ENCODE measurements around the gene FOXB2. TPM values are rescaled to one million over a fixed set of nuclear protein-coding genes. Genes with fewer than 3 reads are reported as not detected.
A peak's percentile ranks its signal among the peaks of the same experiment; 100 is the strongest.

The FOXB2 gene
- total and polyA plus RNA-seq, 2 of the 8 experiments (the other 6 are each of a cell fraction or from before 2014, with no cell fraction given): 0.15 to 0.22 TPM

GRCh38 chr9:77020413-77021290 is 1.2 kb downstream of the FOXB2 start:
- no peak for FAIRE-seq
- TF ChIP-seq MAX (IDR thresholded peaks at IDR 0.05) (peak; percentile 42; the same call in 1 of the 2 replicates), CTBP2 (IDR thresholded peaks at IDR 0.05; ENCODE audit: borderline replicate concordance, insufficient read depth, insufficient read length, low read length) (peak; percentile 60), SUZ12 (IDR thresholded peaks at IDR 0.05; ENCODE audit: low read length) (peak; percentile 99), RNF2 (IDR thresholded peaks at IDR 0.05; ENCODE audit: borderline replicate concordance, low read depth, low read length, missing control alignments, poor library complexity, severe bottlenecking) (peak; percentile 100), EZH2 (IDR thresholded peaks at IDR 0.05; ENCODE audit: low read depth, low read length, severe bottlenecking) (peak; percentile 99), BCL11A (IDR thresholded peaks at IDR 0.05; ENCODE audit: low read depth in 2 of 2, low read length in 2 of 2) (no peak), GTF2F1 (IDR thresholded peaks at IDR 0.05; ENCODE audit: borderline replicate concordance, low read depth, low read length) (no peak), CREB1 (IDR thresholded peaks at IDR 0.05) (0 out of 2 replicates have a peak, but pooled peaks have one; percentile 31)

More at GRCh38 chr9:77020413-77021290, 1.2 kb downstream of the FOXB2 start:
- Histone ChIP-seq H3K9ac (replicated peaks in 1 of 4; ENCODE audit: extremely low read depth in 1 of 4, low read depth in 3 of 4, low read length in 3 of 4) (no peak overlapping the region), H3K4me3 (ENCODE audit: extremely low read depth in 1 of 4, insufficient read depth in 2 of 4, low read depth in 3 of 4, low read length in 4 of 4) (peak overlapping the region; percentile 11 to 48 (median 26); a peak in 7 of 8 replicates), H2BK20ac (ENCODE audit: low read length) (no peak overlapping the region), H3K4ac (replicated peaks; ENCODE audit: insufficient read length, low read depth, low read length) (no peak overlapping the region), H3K4me2 (ENCODE audit: insufficient read depth in 1 of 2, low read depth in 2 of 2, low read length in 2 of 2) (peak overlapping the region; percentile 75 to 94), H4K91ac (replicated peaks; ENCODE audit: insufficient read length, low read length) (peak overlapping the region; percentile 46), H2AK5ac (ENCODE audit: low read depth, low read length) (no peak overlapping the region), H3K36me3 (ENCODE audit: control insufficient read depth in 2 of 4, insufficient read depth in 4 of 4, low read length in 3 of 4) (peaks cover 0 to 9% (median 0%) of the 10 kb centered on the region in 4 experiments; a peak in 1 of 8 replicates), H3K56ac (replicated peaks; ENCODE audit: insufficient read length, low read depth, low read length) (no peak overlapping the region), H4K8ac (ENCODE audit: extremely low read depth, insufficient read depth, low read length) (peak overlapping the region; percentile 38; the same call in 1 of the 2 replicates), H3K27ac (ENCODE audit: low read depth, low read length) (no peak overlapping the region), H2AFZ (ENCODE audit: low read length) (peak overlapping the region; percentile 10; the same call in 1 of the 2 replicates), H3K79me2 (ENCODE audit: control insufficient read depth in 1 of 2, insufficient read depth in 2 of 2, low read length in 2 of 2) (no peaks in the 10 kb centered on the region), H4K20me1 (replicated peaks in 1 of 2; ENCODE audit: control insufficient read depth in 1 of 2, insufficient read depth in 2 of 2, low read length in 2 of 2) (peaks cover 0 to 2% of the 10 kb centered on the region in 2 experiments), H4K5ac (ENCODE audit: insufficient read length, low read depth, low read length) (no peak overlapping the region), H3K4me1 (replicated peaks in 1 of 4; ENCODE audit: control insufficient read depth in 3 of 4, insufficient read depth in 4 of 4, low read length in 3 of 4) (peaks cover 19 to 39% (median 23%) of the 10 kb centered on the region in 4 experiments; a peak in 6 of 7 replicates), H3K18ac (ENCODE audit: extremely low read depth, low read length) (peak overlapping the region; percentile 78; the same call in 1 of the 2 replicates), H2BK5ac (ENCODE audit: low read depth, low read length) (peak overlapping the region; percentile 35; the same call in 1 of the 2 replicates), H3K27me3 (replicated peaks in 1 of 4; ENCODE audit: control insufficient read depth in 3 of 4, extremely low read depth in 1 of 4, insufficient read depth in 3 of 4, low read length in 3 of 4) (peaks cover 63 to 94% (median 88%) of the 10 kb centered on the region in 4 experiments), H3K9me3 (ENCODE audit: insufficient read depth in 2 of 2, low read depth in 1 of 2, low read length in 1 of 2) (no peaks in the 10 kb centered on the region; a peak in 1 of 4 replicates), H2BK15ac (ENCODE audit: low read length) (no peak overlapping the region; the same call in 1 of the 2 replicates), H3K23me2 (ENCODE audit: low read depth, low read length) (peaks cover 34% of the 10 kb centered on the region), H2BK120ac (replicated peaks; ENCODE audit: low read depth, low read length) (no peak overlapping the region), H3K79me1 (ENCODE audit: low read depth, low read length) (no peaks in the 10 kb centered on the region), H2BK12ac (ENCODE audit: low read depth, low read length) (peak overlapping the region; percentile 68; the same call in 1 of the 2 replicates), H3K14ac (ENCODE audit: insufficient read length) (no peak overlapping the region), H3K23ac (ENCODE audit: insufficient read length) (no peak overlapping the region)
- WGBS, 2 experiments (ENCODE audit: extremely low coverage in 1 of 2, insufficient coverage in 1 of 2, insufficient read length in 1 of 2, insufficient replicate concordance in 2 of 2, low coverage in 1 of 2, low lambda C conversion rate in 2 of 2, missing lambda C conversion rate in 1 of 2): 1% methylated on average over 62 of the region's 75 CpGs; no CpG with 5 or more reads in 1 of the 2 experiments
- DNase-seq (ENCODE audit: low read depth in 1 of 2, low spot score in 2 of 2): peak in 1 of 2 experiments; percentile 66
- CTCF ChIA-PET (ENCODE audit: partially characterized antibody): interaction anchor here (0.8 to 1.4 kb wide), 3 partner anchors 7 to 144 kb away, joined by 3 to 4 read pairs (median 3); no protein-coding TSS in a partner anchor
- POLR2A ChIA-PET (ENCODE audit: partially characterized antibody): interaction anchor here (1.5 kb wide), 1 partner anchor 17 kb away, joined by 4 read pairs; no protein-coding TSS in a partner anchor

All from H1 (cell line).